Measurements from ENCODE around the gene GRAPL.
A peak's percentile ranks its signal among the peaks of the same experiment; 100 is the strongest.
"Not testable (repeated sequence)": the region's sequence is repeated elsewhere in the genome, so short reads cannot be mapped to it uniquely, and the experiment has no call there.

Gene GRAPL

GRCh38 chr17:19127148-19127980 lies at the start of gene GRAPL:
GRAPL (plus strand) TSS chr17:19127589; CDS start chr17:19127620, 31 bp downstream.
- FAIRE-seq; DNase-seq (ENCODE audit: insufficient read length, low spot score): not testable (repeated sequence)

- FAIRE-seq, result not testable (repeated sequence)
These were observed 38.3 kb upstream of the GRAPL start for GRCh38 chr17:19088804-19089685.

GRCh38 chr17:19090058-19090772 lies 37.2 kb upstream of the GRAPL start:
- not testable (repeated sequence) for FAIRE-seq; DNase-seq (ENCODE audit: insufficient read length, low spot score)

More at GRCh38 chr17:19088804-19089685, 38.3 kb upstream of the GRAPL start:
- not testable (repeated sequence) for DNase-seq (ENCODE audit: insufficient read length, low spot score)

GRCh38 chr17:19092737-19093683 lies 34.4 kb upstream of the GRAPL start:
- DNase-seq (ENCODE audit: insufficient read length, low spot score); FAIRE-seq: not testable (repeated sequence)

GRCh38 chr17:19093684-19094438 lies 33.5 kb upstream of the GRAPL start:
- not testable (repeated sequence) for FAIRE-seq; DNase-seq (ENCODE audit: insufficient read length, low spot score)

- peak; percentile 99 for FAIRE-seq
These were observed 18.9 kb upstream of the GRAPL start for GRCh38 chr17:19108517-19108916.

GRCh38 chr17:19110189-19111097 lies 16.9 kb upstream of the GRAPL start:
- FAIRE-seq; DNase-seq (ENCODE audit: insufficient read length, low spot score): not testable (repeated sequence)

More at GRCh38 chr17:19108517-19108916, 18.9 kb upstream of the GRAPL start:
- DNase-seq (ENCODE audit: insufficient read length, low spot score), result not testable (repeated sequence)

GRCh38 chr17:19111111-19111711 lies 16.2 kb upstream of the GRAPL start:
- FAIRE-seq, result peak; percentile 98

GRCh38 chr17:19111801-19112458 lies 15.5 kb upstream of the GRAPL start:
- FAIRE-seq; DNase-seq (ENCODE audit: insufficient read length, low spot score): not testable (repeated sequence)

More at GRCh38 chr17:19111111-19111711, 16.2 kb upstream of the GRAPL start:
- DNase-seq (ENCODE audit: insufficient read length, low spot score), result not testable (repeated sequence)

GRCh38 chr17:19112459-19112826 lies 14.9 kb upstream of the GRAPL start:
- not testable (repeated sequence) for FAIRE-seq; DNase-seq (ENCODE audit: insufficient read length, low spot score)

GRCh38 chr17:19118695-19119094 lies 8.7 kb upstream of the GRAPL start:
- DNase-seq (ENCODE audit: insufficient read length, low spot score), result not testable (repeated sequence)
- peak; percentile 33 for FAIRE-seq

- DNase-seq (ENCODE audit: insufficient read length, low spot score); FAIRE-seq: not testable (repeated sequence)
These were observed 2.1 kb upstream of the GRAPL start for GRCh38 chr17:19125289-19125688.

GRCh38 chr17:19129500-19129899 lies 2.1 kb downstream of the GRAPL start:
- not testable (repeated sequence) for FAIRE-seq; DNase-seq (ENCODE audit: insufficient read length, low spot score)

- FAIRE-seq, result peak; percentile 69
- DNase-seq (ENCODE audit: insufficient read length, low spot score), result not testable (repeated sequence)
These were observed 3.7 kb downstream of the GRAPL start for GRCh38 chr17:19131108-19131507.

GRCh38 chr17:19131772-19132171 lies 4.4 kb downstream of the GRAPL start:
- not testable (repeated sequence) for FAIRE-seq; DNase-seq (ENCODE audit: insufficient read length, low spot score)

- not testable (repeated sequence) for FAIRE-seq
These were observed 6.4 kb downstream of the GRAPL start for GRCh38 chr17:19133793-19134192.

More at GRCh38 chr17:19133793-19134192, 6.4 kb downstream of the GRAPL start:
- DNase-seq (ENCODE audit: insufficient read length, low spot score), result not testable (repeated sequence)
